ENCODE measurements around the gene FADS3. TPM values are rescaled to one million over a fixed set of nuclear protein-coding genes. Genes with fewer than 3 reads are reported as not detected.

The FADS3 gene, protein sequence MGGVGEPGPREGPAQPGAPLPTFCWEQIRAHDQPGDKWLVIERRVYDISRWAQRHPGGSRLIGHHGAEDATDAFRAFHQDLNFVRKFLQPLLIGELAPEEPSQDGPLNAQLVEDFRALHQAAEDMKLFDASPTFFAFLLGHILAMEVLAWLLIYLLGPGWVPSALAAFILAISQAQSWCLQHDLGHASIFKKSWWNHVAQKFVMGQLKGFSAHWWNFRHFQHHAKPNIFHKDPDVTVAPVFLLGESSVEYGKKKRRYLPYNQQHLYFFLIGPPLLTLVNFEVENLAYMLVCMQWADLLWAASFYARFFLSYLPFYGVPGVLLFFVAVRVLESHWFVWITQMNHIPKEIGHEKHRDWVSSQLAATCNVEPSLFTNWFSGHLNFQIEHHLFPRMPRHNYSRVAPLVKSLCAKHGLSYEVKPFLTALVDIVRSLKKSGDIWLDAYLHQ
- total RNA-seq = 1 to 10 TPM; 4.2 to 4.3 TPM

DNA sequence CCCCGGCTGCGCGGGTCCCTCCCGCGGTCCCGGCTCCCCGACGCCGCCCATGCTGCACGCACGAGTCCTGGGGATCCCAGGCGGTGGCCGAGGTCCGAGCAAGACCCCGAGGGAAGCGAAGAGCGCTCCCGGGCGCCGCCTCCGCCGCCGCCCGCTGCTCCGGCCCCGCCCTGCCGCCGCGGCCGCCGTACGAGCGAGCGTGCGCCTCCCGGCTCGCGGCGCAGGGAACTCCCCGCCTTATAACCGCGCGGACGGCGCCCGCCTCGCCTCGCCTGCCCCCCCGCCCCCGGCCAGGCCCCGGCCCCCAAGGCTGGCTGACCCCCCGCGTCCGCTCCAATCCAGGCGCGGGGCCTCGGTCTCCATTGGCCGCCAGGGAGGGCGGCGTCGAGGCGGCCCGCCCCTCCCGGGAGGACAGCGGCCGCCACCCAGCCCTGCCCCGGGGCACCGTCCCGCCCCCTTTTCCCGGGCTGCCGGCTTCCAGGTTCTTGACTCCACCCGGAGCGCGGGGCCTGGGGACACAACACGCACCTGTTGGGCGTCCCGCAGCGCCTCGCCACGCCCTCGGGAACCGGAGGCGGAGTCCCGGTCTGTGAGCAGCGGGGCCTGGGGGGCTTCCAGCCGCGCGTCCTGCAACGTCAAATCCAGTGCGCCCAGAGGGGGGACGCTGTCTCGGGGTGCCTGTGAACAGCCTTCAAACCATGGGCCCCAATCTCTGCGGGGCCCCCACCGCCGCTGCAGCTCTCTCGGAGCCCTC, at the start of gene FADS3:
Gene FADS3, minus strand, starts transcription at position 215 of the 754 bp plus-strand sequence. Its CDS starts 164 bp downstream, at position 51.
- intact Hi-C loops (cut with micrococcal nuclease) = loop anchor here (1.0 to 2.0 kb wide), 4 partner anchors 20 to 99 kb away; partner anchors contain the start of genes FADS2, FEN1 and TMEM258
- Mint-ChIP-seq H3K4me3 (peak within 1 kb of the TSS; percentile 68), H3K4me1 (ENCODE audit: low read depth) (peaks cover 10% of the 10 kb centered on the region), H3K27me3 (ENCODE audit: low read depth) (no peaks in the 10 kb centered on the region), H3K27ac (no peak within 1 kb of the TSS), H3K9me3 (no peaks in the 10 kb centered on the region), H3K36me3 (ENCODE audit: low read depth) (no peaks in the 10 kb centered on the region)
- peak; percentile 49 for DNase-seq
- CTCF ChIA-PET = interaction anchor here (1.3 to 1.4 kb wide), 2 partner anchors 10 to 217 kb away, joined by 3 to 4 read pairs; no protein-coding TSS in a partner anchor

DNA sequence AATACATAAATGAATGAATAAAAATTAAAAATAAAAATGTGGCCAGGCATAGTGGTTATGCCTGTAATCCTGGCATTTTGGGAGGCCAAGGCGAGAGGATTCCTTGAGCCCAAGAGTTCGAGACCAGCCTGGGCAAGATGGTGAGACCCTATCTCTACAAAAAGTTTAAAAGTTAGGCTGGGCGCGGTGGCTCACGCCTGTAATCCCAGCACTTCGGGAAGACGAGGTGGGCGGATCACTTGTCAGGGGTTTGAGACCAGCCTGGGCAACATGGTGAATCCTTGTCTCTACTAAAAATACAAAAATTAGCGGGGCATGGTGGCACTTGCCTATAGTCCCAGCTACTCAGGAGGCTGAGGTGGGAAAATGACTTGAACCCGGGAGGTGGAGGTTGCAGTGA, 49.1 kb upstream of the FADS3 start:
- no peaks in the 10 kb centered on the region for H3K36me3 Mint-ChIP-seq (ENCODE audit: low read depth)
- H3K4me3 Mint-ChIP-seq = no peak overlapping the region
- CTCF ChIA-PET = interaction anchor here (1.0 to 1.2 kb wide), 2 partner anchors 142 to 167 kb away, joined by 4 read pairs; no protein-coding TSS in a partner anchor
- peaks cover 9% of the 10 kb centered on the region for H3K9me3 Mint-ChIP-seq
- H3K27ac Mint-ChIP-seq = no peak overlapping the region
- H3K27me3 Mint-ChIP-seq (ENCODE audit: low read depth) = peaks cover 3% of the 10 kb centered on the region
- no peaks in the 10 kb centered on the region for H3K4me1 Mint-ChIP-seq (ENCODE audit: low read depth)
- no peak for DNase-seq
- intact Hi-C loops (cut with micrococcal nuclease) = no loop called here

DNA sequence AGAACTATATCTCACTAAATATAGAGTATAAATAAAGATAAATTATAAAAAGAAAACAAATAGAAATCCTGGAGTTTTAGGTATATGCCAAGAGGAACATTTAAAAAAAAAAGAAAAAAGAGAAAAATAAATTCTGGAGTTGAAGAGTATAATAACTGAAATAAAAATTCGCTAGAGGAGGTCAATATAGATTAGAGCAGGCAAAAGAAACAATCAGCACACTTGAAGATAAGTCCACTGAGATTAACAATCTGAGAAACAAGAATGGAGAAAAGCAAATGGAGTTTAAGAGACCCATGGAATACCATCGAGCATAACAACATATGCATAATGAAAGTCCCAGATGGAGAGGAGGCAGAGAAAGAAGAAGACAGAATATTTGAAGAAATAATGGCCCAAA, 44.5 kb upstream of the FADS3 start:
- Mint-ChIP-seq H3K4me1 (ENCODE audit: low read depth) (no peaks in the 10 kb centered on the region), H3K36me3 (ENCODE audit: low read depth) (no peaks in the 10 kb centered on the region), H3K9me3 (peaks cover 13% of the 10 kb centered on the region), H3K27me3 (ENCODE audit: low read depth) (peaks cover 13% of the 10 kb centered on the region), H3K4me3 (no peak overlapping the region), H3K27ac (no peak overlapping the region)
- CTCF ChIA-PET = interaction anchor here (1.3 kb wide), 1 partner anchor 12 kb away, joined by 4 read pairs; no protein-coding TSS in a partner anchor
- DNase-seq = no peak
- intact Hi-C loops (cut with micrococcal nuclease) = no loop called here

DNA sequence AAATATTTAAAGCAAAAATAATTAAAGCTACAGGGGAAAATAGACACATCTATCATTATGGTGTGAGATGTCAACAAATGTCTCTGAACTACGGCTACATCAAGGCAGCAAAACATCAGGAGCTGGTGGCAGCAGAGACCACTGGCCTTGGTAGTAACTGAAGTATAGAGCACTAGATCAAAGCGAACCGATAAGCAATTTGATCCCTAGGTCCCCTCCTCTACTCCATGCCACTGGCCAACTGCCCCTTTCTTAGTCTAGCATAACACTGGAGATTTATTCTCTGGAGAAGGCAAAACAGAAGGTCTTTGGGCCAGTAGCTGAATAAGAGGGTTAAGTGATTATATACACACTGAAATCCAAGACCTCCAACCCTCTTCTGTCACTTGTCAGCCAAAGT, 39.6 kb upstream of the FADS3 start:
- Mint-ChIP-seq H3K27me3 (ENCODE audit: low read depth) (peaks cover 10% of the 10 kb centered on the region), H3K4me3 (no peak overlapping the region), H3K9me3 (peaks cover 4% of the 10 kb centered on the region), H3K4me1 (ENCODE audit: low read depth) (no peaks in the 10 kb centered on the region), H3K27ac (no peak overlapping the region), H3K36me3 (ENCODE audit: low read depth) (no peaks in the 10 kb centered on the region)
- CTCF ChIA-PET = interaction anchor here (1.4 to 3.5 kb wide), 3 partner anchors 16 to 151 kb away, joined by 3 to 21 read pairs (median 21); no protein-coding TSS in a partner anchor
- intact Hi-C loops (cut with micrococcal nuclease) = no loop called here
- no peak for DNase-seq

DNA sequence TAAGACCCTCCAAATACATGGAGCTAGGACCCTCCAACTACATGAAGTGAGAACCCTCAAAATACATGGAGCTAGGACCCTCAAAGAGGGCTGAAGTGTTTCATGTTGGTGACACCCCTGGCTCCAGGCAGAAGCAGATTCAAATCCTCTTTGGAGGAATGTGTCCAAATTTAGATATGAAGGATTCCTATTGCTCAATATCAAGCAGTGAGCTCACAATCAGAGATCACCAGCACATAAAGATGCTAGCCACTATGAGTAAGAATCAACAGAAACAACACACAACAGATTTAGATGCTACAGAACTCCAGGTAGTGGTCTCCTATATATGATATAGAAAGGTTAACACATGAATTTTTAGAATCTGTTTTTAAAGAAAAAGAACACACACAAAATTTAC, 37.3 kb upstream of the FADS3 start:
- intact Hi-C loops (cut with micrococcal nuclease) = no loop called here
- CTCF ChIA-PET = interaction anchor here (0.6 to 3.5 kb wide), 6 partner anchors 18 to 231 kb away, joined by 3 to 21 read pairs (median 7); no protein-coding TSS in a partner anchor
- no peak overlapping the region for H3K27ac Mint-ChIP-seq
- no peak for DNase-seq
- no peak overlapping the region for H3K4me3 Mint-ChIP-seq
- H3K4me1 Mint-ChIP-seq (ENCODE audit: low read depth) = no peaks in the 10 kb centered on the region
- no peaks in the 10 kb centered on the region for H3K36me3 Mint-ChIP-seq (ENCODE audit: low read depth)
- H3K27me3 Mint-ChIP-seq (ENCODE audit: low read depth) = peaks cover 10% of the 10 kb centered on the region
- H3K9me3 Mint-ChIP-seq = peaks cover 2% of the 10 kb centered on the region

DNA sequence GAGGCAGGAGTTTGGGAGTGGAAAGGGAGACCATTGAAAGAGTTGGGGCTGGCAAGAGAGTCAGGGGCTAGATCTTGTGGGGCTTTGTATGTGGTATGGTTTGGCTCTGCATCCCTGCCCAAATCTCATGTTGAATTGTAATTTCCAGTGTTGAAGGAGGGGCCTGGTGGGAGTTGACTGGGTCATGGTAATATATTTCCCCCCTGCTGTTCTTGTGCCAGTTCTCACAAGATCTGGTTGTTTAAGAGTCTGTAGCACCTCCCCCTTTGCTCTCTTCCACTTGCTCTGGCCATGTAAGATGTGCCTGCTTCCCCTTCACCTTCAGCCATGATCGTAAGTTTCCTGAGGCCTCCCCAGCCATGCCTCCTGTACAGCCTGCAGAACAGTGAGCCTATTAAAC, 36.2 kb upstream of the FADS3 start:
- intact Hi-C loops (cut with micrococcal nuclease) = no loop called here
- CTCF ChIA-PET = no interaction called here

DNA sequence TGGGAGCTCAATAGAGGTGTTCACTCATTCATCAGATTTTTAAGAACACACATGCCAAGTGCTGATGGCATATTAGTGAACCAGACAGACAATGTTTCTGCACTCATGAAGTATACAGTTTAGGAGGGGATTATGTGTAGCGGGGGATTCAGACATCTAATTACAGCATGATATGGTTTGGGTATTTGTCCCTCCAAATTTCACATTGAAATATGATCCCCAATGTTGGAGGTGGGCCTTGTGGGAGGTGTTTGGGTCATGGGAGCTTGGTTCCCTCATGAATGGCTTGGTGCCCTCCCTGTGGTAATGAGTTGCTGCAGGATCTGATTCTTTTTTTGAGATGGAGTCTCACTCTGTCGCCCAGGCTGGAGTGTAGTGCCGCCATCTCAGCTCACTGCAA, 34.9 kb upstream of the FADS3 start:
- Mint-ChIP-seq H3K27ac (no peak overlapping the region), H3K9me3 (no peaks in the 10 kb centered on the region), H3K4me1 (ENCODE audit: low read depth) (no peaks in the 10 kb centered on the region), H3K36me3 (ENCODE audit: low read depth) (no peaks in the 10 kb centered on the region), H3K27me3 (ENCODE audit: low read depth) (peaks cover 7% of the 10 kb centered on the region), H3K4me3 (no peak overlapping the region)
- intact Hi-C loops (cut with micrococcal nuclease) = no loop called here
- no peak for DNase-seq
- CTCF ChIA-PET = interaction anchor here (0.6 to 4.2 kb wide), 2 partner anchors 10 to 27 kb away, joined by 10 to 15 read pairs; no protein-coding TSS in a partner anchor

More for the DNA sequence above, 36.2 kb upstream of the FADS3 start:
- no peak overlapping the region for H3K27ac Mint-ChIP-seq
- H3K4me1 Mint-ChIP-seq (ENCODE audit: low read depth) = no peaks in the 10 kb centered on the region
- H3K27me3 Mint-ChIP-seq (ENCODE audit: low read depth) = peaks cover 5% of the 10 kb centered on the region
- no peak overlapping the region for H3K4me3 Mint-ChIP-seq
- DNase-seq = no peak
- no peaks in the 10 kb centered on the region for H3K9me3 Mint-ChIP-seq
- no peaks in the 10 kb centered on the region for H3K36me3 Mint-ChIP-seq (ENCODE audit: low read depth)

DNA sequence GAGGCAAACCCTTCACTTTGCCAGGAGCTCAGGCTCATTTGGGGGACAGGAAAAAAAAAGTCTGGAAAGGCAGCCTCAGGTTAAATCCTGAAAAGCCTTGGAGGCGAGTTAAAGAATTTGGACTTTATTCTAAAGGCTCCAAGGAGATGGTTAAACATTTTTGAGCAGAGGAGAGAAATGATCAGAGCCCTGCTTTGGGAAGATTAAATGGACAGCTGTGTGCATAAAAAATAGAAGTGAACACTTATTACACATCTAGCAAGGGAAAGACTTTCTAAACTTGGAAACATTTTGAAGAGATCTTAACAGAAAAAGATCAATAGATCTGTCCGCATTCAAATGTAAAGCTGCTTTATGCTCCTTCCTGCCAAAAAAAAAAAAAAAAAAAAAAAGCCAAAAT, 34.4 kb upstream of the FADS3 start:
- H3K9me3 Mint-ChIP-seq = no peaks in the 10 kb centered on the region
- H3K36me3 Mint-ChIP-seq (ENCODE audit: low read depth) = no peaks in the 10 kb centered on the region
- no peaks in the 10 kb centered on the region for H3K4me1 Mint-ChIP-seq (ENCODE audit: low read depth)
- H3K27me3 Mint-ChIP-seq (ENCODE audit: low read depth) = peaks cover 7% of the 10 kb centered on the region
- H3K27ac Mint-ChIP-seq = no peak overlapping the region
- CTCF ChIA-PET = interaction anchor here (0.6 to 4.2 kb wide), 3 partner anchors 10 to 182 kb away, joined by 5 to 15 read pairs (median 10); no protein-coding TSS in a partner anchor
- no peak overlapping the region for H3K4me3 Mint-ChIP-seq
- intact Hi-C loops (cut with micrococcal nuclease) = no loop called here
- no peak for DNase-seq

DNA sequence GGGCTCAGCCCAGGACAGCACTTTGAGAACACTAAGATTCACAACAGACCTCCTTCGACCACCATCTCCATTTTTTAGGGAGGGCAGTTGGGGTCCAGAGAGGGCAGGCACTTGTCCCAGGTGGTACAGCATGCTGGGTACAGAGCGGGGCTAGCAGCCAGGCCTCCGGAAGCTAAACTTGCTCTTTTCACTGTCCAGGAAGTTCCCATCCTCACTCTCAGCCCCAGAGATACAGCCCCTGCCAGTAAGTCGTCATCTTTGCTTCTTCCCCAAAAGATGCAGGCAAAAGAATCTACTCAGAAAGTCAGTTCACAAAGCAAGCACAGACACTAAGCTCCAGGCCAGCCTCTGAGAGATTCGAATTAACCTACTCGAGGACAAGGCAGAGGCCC, 32.7 kb upstream of the FADS3 start:
- Mint-ChIP-seq H3K4me1 (ENCODE audit: low read depth) (no peaks in the 10 kb centered on the region), H3K27ac (no peak overlapping the region), H3K27me3 (ENCODE audit: low read depth) (peaks cover 18% of the 10 kb centered on the region), H3K9me3 (no peaks in the 10 kb centered on the region), H3K36me3 (ENCODE audit: low read depth) (no peaks in the 10 kb centered on the region), H3K4me3 (no peak overlapping the region)
- intact Hi-C loops (cut with micrococcal nuclease) = no loop called here
- DNase-seq = no peak
- CTCF ChIA-PET = interaction anchor here (1.0 to 4.2 kb wide), 2 partner anchors 23 to 25 kb away, joined by 3 to 15 read pairs; no protein-coding TSS in a partner anchor

DNA sequence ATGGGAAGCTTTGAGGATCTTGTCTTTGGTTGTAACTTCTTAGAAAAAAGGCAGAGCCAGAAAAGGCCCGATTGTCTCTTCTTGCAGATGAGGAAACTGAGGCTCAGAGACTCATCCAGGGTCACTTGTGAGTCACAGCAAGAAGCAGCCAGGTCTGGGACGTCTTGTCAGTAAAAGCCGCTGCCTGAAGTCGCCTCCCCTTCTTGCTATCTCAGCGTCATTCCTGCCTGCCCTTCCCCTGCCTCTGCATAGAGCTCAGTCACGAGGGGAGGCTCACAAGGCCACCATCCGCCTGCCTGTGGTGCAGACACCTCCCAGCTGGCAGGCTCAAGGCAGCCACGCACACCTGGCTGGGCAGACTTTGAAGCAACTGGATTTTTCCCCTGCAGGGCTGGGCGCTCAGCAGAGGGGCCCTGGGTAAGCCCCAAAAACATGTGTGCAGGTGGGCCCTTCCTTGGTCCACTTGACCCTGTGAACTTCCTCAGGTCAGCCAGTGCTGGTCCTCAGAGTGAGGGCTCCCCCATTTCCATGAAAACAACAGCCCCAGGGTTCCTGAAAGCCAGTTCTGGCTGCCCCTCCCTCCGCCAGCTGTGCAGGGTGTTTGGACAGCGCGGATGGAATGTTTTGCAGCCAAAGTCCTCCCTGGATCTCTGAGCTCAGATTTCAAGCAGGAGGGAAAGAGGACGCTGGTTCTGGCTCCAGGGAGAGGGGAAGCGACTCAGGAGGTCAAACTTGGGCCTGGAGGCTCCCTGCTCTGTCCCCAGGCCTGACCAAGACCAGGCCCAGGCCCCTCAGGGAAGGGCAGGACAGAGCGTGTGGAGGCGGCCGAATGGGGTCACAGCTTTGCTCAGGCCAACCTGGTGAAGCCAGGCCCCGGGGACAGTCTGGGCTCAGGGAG, 32.1 kb upstream of the FADS3 start:
- intact Hi-C loops (cut with micrococcal nuclease) = no loop called here
- H3K36me3 Mint-ChIP-seq (ENCODE audit: low read depth) = no peaks in the 10 kb centered on the region
- no peaks in the 10 kb centered on the region for H3K4me1 Mint-ChIP-seq (ENCODE audit: low read depth)
- H3K4me3 Mint-ChIP-seq = no peak overlapping the region
- peaks cover 23% of the 10 kb centered on the region for H3K27me3 Mint-ChIP-seq (ENCODE audit: low read depth)
- DNase-seq = no peak
- no peak overlapping the region for H3K27ac Mint-ChIP-seq
- no peaks in the 10 kb centered on the region for H3K9me3 Mint-ChIP-seq
- CTCF ChIA-PET = interaction anchor here (4.2 kb wide), 1 partner anchor 24 kb away, joined by 15 read pairs; no protein-coding TSS in a partner anchor

DNA sequence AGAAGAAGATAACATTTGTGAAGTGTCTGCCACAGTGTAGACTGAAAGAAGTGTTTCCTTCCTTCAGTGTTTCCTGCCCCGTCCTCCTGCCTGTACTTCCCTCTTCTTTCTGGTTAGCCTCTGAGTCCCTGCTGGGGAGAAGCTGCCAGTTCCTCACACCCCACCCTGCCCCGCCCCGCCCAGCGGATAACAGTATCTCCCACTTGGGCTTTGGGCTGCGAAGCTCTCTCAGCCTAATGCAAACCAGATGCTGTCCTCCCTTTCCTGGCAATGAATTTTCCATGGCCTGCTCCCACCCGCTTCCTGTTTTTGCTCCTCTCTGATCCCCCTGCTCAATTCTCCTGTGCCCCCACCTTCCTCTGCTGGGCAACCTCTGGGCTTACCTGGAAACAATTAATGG, 31.2 kb upstream of the FADS3 start:
- intact Hi-C loops (cut with micrococcal nuclease) = no loop called here
- no peak for DNase-seq
- no peak overlapping the region for H3K27ac Mint-ChIP-seq
- H3K4me3 Mint-ChIP-seq = no peak overlapping the region
- no peaks in the 10 kb centered on the region for H3K36me3 Mint-ChIP-seq (ENCODE audit: low read depth)
- CTCF ChIA-PET = interaction anchor here (4.2 kb wide), 1 partner anchor 23 kb away, joined by 15 read pairs; no protein-coding TSS in a partner anchor
- no peaks in the 10 kb centered on the region for H3K9me3 Mint-ChIP-seq
- peaks cover 8% of the 10 kb centered on the region for H3K4me1 Mint-ChIP-seq (ENCODE audit: low read depth)
- peaks cover 32% of the 10 kb centered on the region for H3K27me3 Mint-ChIP-seq (ENCODE audit: low read depth)

Measured in activated naive CD4-positive, alpha-beta T cell treated with anti-CD3 and anti-CD28 coated beads for 36 hours (primary cell).